ENCODE results near the gene HOXC6.

GRCh38 chr12:54049108-54049507, 20.9 kb downstream of the HOXC6 start:
- TF ChIP-seq CTCF (IDR thresholded peaks at IDR 0.05) (no peak), EP300 (IDR thresholded peaks at IDR 0.05) (no peak)
